Breast epithelium (tissue), 3 donors: ENCODE measurements around the gene RPS16.

Experiments
- POLR2A ChIP-seq: fragments of 450-650 bp; IDR thresholded peaks from one replicate; pipeline ENCODE4 v1.6.1; 2016; ENCODE audit warnings: antibody characterized with exemption, mild to moderate bottlenecking, moderate library complexity
- POLR2AphosphoS5 ChIP-seq, 3 donors: sonication (generic); formaldehyde crosslinking; IDR thresholded peaks; one replicate each; pipeline ENCODE4 v1.6.1; 2017; ENCODE audit warnings: antibody characterized with exemption in 3 of 3
- TF ChIP-seq, protein P1 (sequence below), 3 donors: fragments of 450-650 bp; IDR thresholded peaks; one replicate each; pipeline ENCODE4 v1.5.1; 2016 to 2017; ENCODE audit warnings: antibody characterized with exemption in 3 of 3, mild to moderate bottlenecking in 3 of 3, moderate library complexity in 3 of 3

DNA sequence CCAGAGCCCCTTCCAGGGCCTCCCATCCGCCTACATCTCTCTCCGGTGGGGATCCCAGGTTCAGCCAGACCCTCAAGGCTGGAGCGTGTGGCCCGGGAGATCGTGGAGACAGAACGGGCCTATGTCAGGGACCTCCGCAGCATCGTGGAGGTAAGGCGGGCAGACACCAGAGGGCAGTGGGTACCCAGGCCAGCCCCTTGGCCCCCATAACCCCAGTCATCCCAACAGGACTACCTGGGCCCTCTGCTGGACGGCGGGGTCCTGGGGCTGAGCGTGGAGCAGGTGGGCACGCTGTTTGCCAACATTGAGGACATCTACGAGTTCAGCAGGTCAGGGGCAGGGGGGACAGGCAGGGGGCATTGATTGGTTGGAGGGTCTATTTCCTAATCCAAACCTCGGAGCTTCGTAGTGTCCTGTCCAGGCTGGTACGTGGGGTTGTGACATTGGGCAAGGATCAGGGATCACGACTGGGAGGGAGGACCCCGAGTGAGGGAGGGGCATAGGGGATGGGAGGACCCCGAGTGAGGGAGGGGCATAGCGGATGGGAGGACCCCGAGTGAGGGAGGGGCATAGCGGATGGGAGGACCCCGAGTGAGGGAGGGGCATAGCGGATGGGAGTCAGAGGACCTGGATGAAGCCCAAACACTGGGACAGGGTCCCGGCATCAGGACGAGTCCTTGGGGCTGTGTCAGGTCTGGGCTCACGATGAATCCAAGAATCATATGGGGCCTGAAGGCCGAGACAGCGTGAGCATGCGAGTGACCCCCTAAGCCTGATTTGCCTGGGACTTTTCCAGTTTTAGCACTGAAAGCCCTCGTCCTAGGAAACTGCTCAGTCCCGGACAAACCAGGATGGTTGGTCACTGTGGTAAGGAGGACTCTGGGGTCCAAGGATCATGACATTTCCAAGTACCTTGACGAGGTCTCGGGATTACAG is 20.4 kb downstream of the RPS16 start:
- TF ChIP-seq, protein P1, sequence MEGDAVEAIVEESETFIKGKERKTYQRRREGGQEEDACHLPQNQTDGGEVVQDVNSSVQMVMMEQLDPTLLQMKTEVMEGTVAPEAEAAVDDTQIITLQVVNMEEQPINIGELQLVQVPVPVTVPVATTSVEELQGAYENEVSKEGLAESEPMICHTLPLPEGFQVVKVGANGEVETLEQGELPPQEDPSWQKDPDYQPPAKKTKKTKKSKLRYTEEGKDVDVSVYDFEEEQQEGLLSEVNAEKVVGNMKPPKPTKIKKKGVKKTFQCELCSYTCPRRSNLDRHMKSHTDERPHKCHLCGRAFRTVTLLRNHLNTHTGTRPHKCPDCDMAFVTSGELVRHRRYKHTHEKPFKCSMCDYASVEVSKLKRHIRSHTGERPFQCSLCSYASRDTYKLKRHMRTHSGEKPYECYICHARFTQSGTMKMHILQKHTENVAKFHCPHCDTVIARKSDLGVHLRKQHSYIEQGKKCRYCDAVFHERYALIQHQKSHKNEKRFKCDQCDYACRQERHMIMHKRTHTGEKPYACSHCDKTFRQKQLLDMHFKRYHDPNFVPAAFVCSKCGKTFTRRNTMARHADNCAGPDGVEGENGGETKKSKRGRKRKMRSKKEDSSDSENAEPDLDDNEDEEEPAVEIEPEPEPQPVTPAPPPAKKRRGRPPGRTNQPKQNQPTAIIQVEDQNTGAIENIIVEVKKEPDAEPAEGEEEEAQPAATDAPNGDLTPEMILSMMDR (IDR thresholded peaks at IDR 0.05) = no peak
- TF ChIP-seq POLR2A = no peak
- TF ChIP-seq POLR2AphosphoS5 (IDR thresholded peaks at IDR 0.05) = no peak
